Ureter (tissue), 1 donor: ENCODE measurements around the gene COPS6. TPM values are rescaled to one million over a fixed set of nuclear protein-coding genes. Genes with fewer than 3 reads are reported as not detected.
"Not testable (repeated sequence)": the region's sequence is repeated elsewhere in the genome, so short reads cannot be mapped to it uniquely, and the experiment has no call there.

Source experiments
- DNase-seq: peaks from one replicate; pipeline ENCODE4 v3.0.0-alpha.2; 2020; ENCODE audit warnings: low spot score
- total RNA-seq: library from RNA; stranded (reverse); gene quantifications from one replicate; pipeline ENCODE4 v1.2.4, GENCODE V29; 2023
- donor health status: DM: yes; HTN: yes; CAD: no.

Gene COPS6
- total RNA-seq, 1 donor from 2014 or later: 121 TPM

- no peak for DNase-seq
These were observed 37.6 kb downstream of the COPS6 start for GRCh38 chr7:100126239-100126930.

DNA sequence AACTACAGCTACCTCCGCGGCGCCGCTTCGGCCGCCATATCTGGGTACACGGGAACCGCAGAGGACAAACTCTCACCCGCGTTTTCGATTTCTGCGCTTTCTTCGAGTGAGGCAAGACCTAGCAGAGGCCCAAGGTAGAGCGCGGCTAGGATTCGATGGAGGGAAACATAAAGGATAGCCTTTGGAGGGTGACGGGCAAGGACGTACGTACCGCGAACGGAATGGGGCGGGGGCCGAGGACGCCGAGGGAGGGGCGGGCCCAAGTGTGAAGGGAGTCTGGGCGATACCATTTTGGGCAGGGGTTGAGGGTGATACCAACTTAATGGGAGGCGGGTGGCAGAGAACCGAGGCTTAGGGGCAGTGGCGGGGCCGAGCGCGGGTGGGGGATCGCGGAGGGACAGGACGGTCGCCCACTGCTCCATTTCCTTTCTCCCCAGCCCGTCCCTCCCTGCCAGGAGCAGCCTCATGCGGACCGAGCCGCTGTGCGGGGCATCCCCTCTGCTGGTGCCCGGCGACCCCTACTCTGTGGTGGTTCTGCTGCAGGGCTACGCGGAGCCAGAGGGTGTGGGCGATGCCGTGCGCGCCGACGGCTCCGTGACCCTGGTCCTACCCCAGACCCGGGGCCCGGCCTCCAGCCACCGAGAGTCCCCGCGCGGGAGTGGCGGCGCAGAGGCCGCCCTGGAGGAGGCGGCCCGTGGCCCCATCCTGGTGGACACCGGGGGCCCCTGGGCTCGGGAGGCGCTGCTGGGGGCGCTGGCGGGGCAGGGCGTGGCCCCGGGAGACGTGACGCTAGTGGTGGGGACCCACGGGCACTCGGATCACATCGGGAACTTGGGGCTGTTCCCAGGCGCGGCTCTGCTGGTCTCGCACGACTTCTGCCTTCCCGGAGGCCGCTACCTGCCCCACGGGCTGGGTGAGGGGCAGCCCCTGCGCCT lies 38.4 kb downstream of the COPS6 start, which contains the start of gene MBLAC1:
MBLAC1 (plus strand) TSS at position 37 of the 935 bp plus-strand sequence; CDS start at position 466, 429 bp downstream.
- DNase-seq: peak; percentile 93

- no peak for DNase-seq
These were observed 39.3 kb downstream of the COPS6 start for GRCh38 chr7:100127866-100128636.

- DNase-seq: no peak
These were observed 39.8 kb downstream of the COPS6 start for GRCh38 chr7:100128637-100128963.

DNA sequence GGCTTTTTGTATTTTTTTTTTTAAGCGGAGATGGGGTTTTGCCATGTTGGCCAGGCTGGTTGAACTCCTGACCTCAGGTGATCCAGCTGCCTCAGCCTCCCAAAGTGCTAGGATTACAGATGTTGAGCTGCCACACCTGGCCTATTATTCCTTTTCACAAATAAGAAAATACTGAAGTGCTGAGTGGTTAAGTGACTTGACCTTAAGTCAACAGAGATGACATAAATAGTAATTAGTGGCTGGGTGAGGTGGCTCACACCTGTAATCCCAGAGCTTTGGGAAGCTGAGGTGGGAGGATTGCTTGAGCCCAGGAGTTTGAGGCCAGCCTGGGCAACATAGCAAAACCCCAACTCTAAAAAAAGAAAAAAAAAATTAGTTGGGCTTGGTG lies 41.4 kb downstream of the COPS6 start:
- DNase-seq: not testable (repeated sequence)

DNA sequence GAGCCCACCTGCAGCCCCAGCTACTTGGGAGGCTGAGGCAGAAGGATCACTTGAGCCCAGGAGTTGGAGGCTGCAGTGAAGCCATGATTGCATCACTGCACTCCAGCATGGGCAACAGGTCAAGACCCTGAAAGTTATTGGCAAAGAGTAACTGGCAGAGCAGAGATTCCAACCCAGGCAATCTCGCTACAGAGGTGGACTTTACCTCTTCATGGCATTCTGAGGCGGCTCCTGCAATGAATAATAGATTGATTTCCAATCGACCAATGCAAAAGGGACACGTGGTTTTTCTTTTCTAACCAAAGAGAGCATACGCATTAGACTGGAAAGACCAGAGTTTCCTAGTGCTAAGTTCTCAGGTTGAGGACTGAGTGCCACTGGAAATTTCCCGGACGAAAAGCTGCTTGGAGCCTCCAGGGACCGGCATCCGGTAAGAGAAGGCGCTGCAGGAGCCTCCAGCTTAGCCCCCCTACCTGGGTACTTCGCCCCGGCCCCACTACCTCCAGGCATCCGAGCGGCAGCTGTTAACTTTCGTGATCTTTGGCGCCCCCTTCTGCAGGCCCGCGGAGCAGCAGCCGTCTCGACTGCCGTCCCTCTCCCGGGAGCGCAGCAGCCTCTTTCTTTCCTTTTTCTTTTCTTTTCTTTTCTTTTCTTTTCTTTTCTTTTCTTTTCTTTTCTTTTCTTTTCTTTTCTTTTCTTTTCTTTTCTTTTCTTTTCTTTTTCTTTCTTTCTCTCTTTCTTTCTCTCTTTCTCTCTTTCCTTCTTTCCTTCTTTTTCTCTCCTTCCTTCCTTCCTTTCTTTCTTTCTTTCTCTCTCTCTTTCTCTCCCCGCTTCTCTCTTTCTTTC lies 42.1 kb downstream of the COPS6 start:
- DNase-seq: peak; percentile 81

DNA sequence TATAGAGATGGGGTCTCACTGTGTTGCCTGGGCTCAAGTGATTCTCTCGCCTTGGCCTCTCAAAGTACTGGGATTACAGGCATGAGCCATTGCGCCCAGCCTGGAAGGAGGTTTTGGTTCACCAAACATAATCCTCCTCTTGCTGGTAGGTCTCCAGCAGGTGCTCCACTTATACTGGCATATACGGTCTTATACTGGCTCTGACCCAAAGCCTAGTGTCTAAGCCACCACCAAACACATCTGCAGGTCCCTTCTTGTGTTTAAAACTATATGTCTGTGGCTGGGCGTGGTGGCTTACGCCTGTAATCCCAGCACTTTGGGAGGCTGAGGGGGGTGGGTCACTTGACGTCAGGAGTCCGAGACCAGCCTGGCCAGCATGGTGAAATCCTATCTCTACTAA lies 43.4 kb downstream of the COPS6 start:
- no peak for DNase-seq

DNA sequence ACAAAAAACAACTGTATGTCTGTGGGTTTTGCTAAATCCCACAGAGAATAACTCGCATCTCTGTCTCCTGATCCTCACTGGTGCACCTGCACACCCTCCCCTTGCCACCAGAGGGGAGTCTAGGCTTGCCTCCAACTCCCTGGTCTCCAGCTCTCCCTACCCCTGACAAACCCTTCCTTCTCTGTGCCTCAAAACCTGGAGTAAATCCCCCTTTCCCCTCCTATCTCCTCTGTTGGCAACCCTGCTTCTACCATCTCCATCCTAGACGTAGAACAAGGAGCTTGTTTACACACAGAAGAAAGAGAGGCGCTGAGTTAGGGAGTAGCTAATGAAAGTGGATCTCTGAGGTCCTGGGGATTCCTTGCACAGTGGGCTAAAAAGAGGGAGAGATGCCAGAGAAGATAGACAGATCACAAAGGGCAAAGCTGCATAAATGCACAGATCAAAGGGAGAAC lies 44.0 kb downstream of the COPS6 start:
- peak; percentile 68 for DNase-seq

GRCh38 chr7:100137851-100138760 lies 49.3 kb downstream of the COPS6 start:
- DNase-seq: no peak

DNA sequence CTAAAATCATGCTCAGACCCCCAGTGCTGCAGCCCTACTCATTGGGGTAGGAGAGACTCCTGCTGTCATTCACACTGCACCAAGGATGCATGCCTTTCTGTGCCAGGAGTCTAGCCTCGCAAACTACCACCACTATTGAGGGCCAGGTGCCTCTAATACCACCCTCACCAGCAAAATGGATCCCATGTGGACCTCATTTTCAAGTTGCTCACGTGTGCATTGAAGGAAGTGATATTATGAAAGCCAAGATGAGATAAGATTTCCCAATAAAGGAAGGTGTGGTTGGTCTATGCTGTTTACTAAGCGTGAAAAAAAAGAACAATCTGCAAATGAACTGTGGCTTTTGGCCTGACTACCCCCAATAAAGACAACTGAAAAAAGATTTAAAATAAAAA lies 52.8 kb downstream of the COPS6 start:
- DNase-seq: no peak

Other genes starting within 250 kb of the COPS6 start
- gene OR2AE1, start 211.9 kb upstream of the COPS6 start, total RNA-seq: not detected
- gene TRIM4, start 169.4 kb upstream of the COPS6 start, total RNA-seq: 36.3 TPM
- not detected for gene GJC3, start 159.3 kb upstream of the COPS6 start, total RNA-seq
- 6.2 TPM for gene AZGP1, start 112.9 kb upstream of the COPS6 start, total RNA-seq
- 105 TPM for gene ZKSCAN1, start 73.4 kb upstream of the COPS6 start, total RNA-seq
- gene ZSCAN21, start 39.2 kb upstream of the COPS6 start, total RNA-seq: 13.3 TPM
- gene ZNF3, start 7.2 kb upstream of the COPS6 start, total RNA-seq: 41.3 TPM
- gene MCM7, start 12.4 kb downstream of the COPS6 start, total RNA-seq: 52.4 TPM
- gene AP4M1, start 12.7 kb downstream of the COPS6 start, total RNA-seq: 19.5 TPM
- 47.4 TPM for gene TAF6, start 30.4 kb downstream of the COPS6 start, total RNA-seq
- 8.7 TPM for gene CNPY4, start 30.7 kb downstream of the COPS6 start, total RNA-seq
- 1.5 TPM for gene MBLAC1, start 38.0 kb downstream of the COPS6 start, total RNA-seq
- gene LAMTOR4, start 59.9 kb downstream of the COPS6 start, total RNA-seq: 108 TPM
- gene TRAPPC14, start 69.8 kb downstream of the COPS6 start, total RNA-seq: 35.5 TPM
- 7.1 TPM for gene GAL3ST4, start 79.6 kb downstream of the COPS6 start, total RNA-seq
- 5.1 TPM for gene GPC2, start 88.4 kb downstream of the COPS6 start, total RNA-seq
- gene STAG3, start 88.9 kb downstream of the COPS6 start, total RNA-seq: 1.9 TPM
- 1.1 TPM for gene PVRIG, start 131.0 kb downstream of the COPS6 start, total RNA-seq
- not detected for gene SPDYE3, start 218.7 kb downstream of the COPS6 start, total RNA-seq